Fibroblast of lung (primary cell): ENCODE results near the gene GFPT2. TPM values are rescaled to one million over a fixed set of nuclear protein-coding genes. Genes with fewer than 3 reads are reported as not detected.

Source experiments
- DNase-seq, 2 donors: peaks; one replicate each; pipeline versions ENCODE4 v3.0.0 to v3.0.0-alpha.2; 2010; ENCODE audit warnings: low read depth in 2 of 2
- H2AFZ ChIP-seq: 2 replicates; pipeline ENCODE4 v1.5.1; 2012; ENCODE audit warnings: low read length, control low read depth, inconsistent platforms
- H3K27ac ChIP-seq: 2 replicates; pipeline ENCODE4 v1.5.1; 2011; ENCODE audit warnings: low read length, control low read depth; ENCODE audit not compliant: insufficient read depth
- H3K27me3 ChIP-seq: 2 replicates; pipeline ENCODE4 v1.5.1; 2011; ENCODE audit warnings: mild to moderate bottlenecking, low read length; ENCODE audit not compliant: control insufficient read depth, insufficient read depth
- H3K36me3 ChIP-seq: 2 replicates; pipeline ENCODE4 v1.5.1; 2011; ENCODE audit warnings: low read length; ENCODE audit not compliant: control insufficient read depth, insufficient read depth
- H3K4me1 ChIP-seq: 2 replicates; pipeline ENCODE4 v1.5.1; 2011; ENCODE audit warnings: low read length; ENCODE audit not compliant: control insufficient read depth, insufficient read depth; ENCODE audit errors: extremely low read depth
- H3K4me2 ChIP-seq: 2 replicates; pipeline ENCODE4 v1.5.1; 2011; ENCODE audit warnings: low read length, control low read depth; ENCODE audit not compliant: insufficient read depth; ENCODE audit errors: extremely low read depth
- H3K4me3 ChIP-seq, 4 experiments: fragments of 200-600 bp in 1 of 4; sonication (generic) in 1 of 4; replicated peaks in 1 of 4; 2 replicates each; pipeline ENCODE4 v1.5.1; 2011 to 2016; ENCODE audit warnings: low read length in 4 of 4, low read depth in 3 of 4, mild to moderate bottlenecking in 3 of 4, control low read depth in 2 of 4, inconsistent platforms in 1 of 4, mixed read lengths in 1 of 4; ENCODE audit not compliant: insufficient read depth in 1 of 4; ENCODE audit errors: control extremely low read depth in 1 of 4
- H3K79me2 ChIP-seq: 2 replicates; pipeline ENCODE4 v1.5.1; 2012; ENCODE audit warnings: mild to moderate bottlenecking, low read length, inconsistent platforms; ENCODE audit not compliant: control insufficient read depth, insufficient read depth
- H3K9ac ChIP-seq: 2 replicates; pipeline ENCODE4 v1.5.1; 2011; ENCODE audit warnings: mild to moderate bottlenecking, low read length, control low read depth; ENCODE audit not compliant: insufficient read depth
- H3K9me3 ChIP-seq: 2 replicates; pipeline ENCODE4 v1.5.1; 2012; ENCODE audit warnings: low read depth, low read length; ENCODE audit not compliant: control insufficient read depth, insufficient read depth
- H4K20me1 ChIP-seq: 2 replicates; pipeline ENCODE4 v1.5.1; 2011; ENCODE audit warnings: low read length; ENCODE audit not compliant: control insufficient read depth, insufficient read depth; ENCODE audit errors: extremely low read depth
- EZH2 ChIP-seq: IDR thresholded peaks from 2 replicates; pipeline ENCODE4 v1.5.1; 2012; ENCODE audit warnings: low read length, control low read depth, mild to moderate bottlenecking; ENCODE audit errors: missing control alignments
- polyA plus RNA-seq, 2 donors: library from polyadenylated mRNA; depleted of rRNA in 1 of 2; stranded (reverse) in 1 of 2; unstranded in 1 of 2; fragments of >200 nt; gene quantifications; 2 replicates each; pipeline ENCODE4 v1.2.1, GENCODE V29; 2011 to 2012; ENCODE audit warnings: missing spikeins in 1 of 2
- total RNA-seq: library from RNA; depleted of rRNA; stranded (reverse); fragments of >200 nt; gene quantifications from 2 replicates; pipeline ENCODE4 v1.2.1, GENCODE V29; 2014
- TF ChIP-seq, protein P1 (sequence below), 2 donors: IDR thresholded peaks in 1 of 2; conservative IDR thresholded peaks in 1 of 2; 1 replicate in 1 of 2; 2 replicates in 1 of 2; pipeline ENCODE4 v1.5.1; 2011 to 2012; ENCODE audit warnings: low read length in 2 of 2, control low read depth in 1 of 2, inconsistent platforms in 1 of 2, low read depth in 1 of 2, mild to moderate bottlenecking in 1 of 2

GFPT2 gene
- total and polyA plus RNA-seq, 2 donors (not counting 1 experiment from before 2014, with no cell fraction given) = 6.1 to 19.3 TPM

DNA sequence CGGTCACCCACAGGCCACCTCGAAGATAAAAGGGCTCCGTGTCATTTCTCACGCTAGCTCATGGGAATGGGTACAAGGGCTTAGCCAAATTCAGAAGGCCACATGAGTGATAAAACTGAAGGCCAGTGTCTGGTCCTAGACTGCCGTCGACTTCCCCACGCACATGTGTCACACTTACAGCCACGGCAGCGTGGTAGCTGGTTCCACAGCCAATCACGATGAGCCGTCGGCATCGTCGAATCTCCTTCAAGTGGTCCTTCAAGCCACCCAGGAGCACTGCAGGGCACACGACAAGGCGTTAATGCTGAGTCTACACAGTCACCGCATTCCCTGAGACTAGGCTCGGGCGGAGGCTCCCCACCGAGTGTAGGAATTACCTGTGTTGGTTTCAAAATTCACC lies 36.5 kb downstream of the GFPT2 start:
- Histone ChIP-seq H3K27me3 (no peaks in the 10 kb centered on the region), H3K4me1 (no peaks in the 10 kb centered on the region), H4K20me1 (no peaks in the 10 kb centered on the region), H3K9me3 (no peaks in the 10 kb centered on the region), H3K79me2 (no peaks in the 10 kb centered on the region), H3K36me3 (no peaks in the 10 kb centered on the region), H3K9ac (no peak overlapping the region), H3K4me3 (no peak overlapping the region), H2AFZ (no peak overlapping the region), H3K4me2 (no peak overlapping the region), H3K27ac (no peak overlapping the region)
- TF ChIP-seq EZH2 = no peak
- TF ChIP-seq, protein P1, sequence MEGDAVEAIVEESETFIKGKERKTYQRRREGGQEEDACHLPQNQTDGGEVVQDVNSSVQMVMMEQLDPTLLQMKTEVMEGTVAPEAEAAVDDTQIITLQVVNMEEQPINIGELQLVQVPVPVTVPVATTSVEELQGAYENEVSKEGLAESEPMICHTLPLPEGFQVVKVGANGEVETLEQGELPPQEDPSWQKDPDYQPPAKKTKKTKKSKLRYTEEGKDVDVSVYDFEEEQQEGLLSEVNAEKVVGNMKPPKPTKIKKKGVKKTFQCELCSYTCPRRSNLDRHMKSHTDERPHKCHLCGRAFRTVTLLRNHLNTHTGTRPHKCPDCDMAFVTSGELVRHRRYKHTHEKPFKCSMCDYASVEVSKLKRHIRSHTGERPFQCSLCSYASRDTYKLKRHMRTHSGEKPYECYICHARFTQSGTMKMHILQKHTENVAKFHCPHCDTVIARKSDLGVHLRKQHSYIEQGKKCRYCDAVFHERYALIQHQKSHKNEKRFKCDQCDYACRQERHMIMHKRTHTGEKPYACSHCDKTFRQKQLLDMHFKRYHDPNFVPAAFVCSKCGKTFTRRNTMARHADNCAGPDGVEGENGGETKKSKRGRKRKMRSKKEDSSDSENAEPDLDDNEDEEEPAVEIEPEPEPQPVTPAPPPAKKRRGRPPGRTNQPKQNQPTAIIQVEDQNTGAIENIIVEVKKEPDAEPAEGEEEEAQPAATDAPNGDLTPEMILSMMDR (conservative IDR thresholded peaks at IDR 0.05 in 1 of 2, IDR thresholded peaks at IDR 0.05 in 1 of 2; ENCODE audit: low read depth in 1 of 2, low read length in 2 of 2) = no peak
- no peak for DNase-seq

DNA sequence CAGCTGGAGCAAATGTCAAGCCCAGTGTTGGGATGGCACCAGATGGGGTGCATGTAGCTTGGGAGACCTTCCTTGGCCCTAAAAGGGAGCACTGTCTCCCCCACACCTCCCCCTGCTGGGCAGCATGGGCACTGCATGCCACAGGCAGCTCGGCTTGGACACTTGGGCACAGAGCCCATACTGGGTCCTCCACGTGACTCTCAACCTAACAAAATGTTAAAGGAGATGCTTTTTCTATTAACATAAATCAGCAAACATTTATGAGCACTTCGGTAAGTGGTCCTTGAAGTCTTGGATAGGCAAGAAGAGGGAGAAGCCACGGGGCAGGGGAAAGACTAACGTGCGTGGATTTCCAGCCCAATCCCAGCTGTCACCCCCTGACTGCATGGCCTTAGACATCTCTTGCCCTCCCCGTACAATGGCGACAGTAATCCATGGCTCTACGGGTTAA lies 37.3 kb downstream of the GFPT2 start:
- Histone ChIP-seq H3K4me1 (no peaks in the 10 kb centered on the region), H2AFZ (no peak overlapping the region), H3K9ac (no peak overlapping the region), H3K27ac (no peak overlapping the region), H3K27me3 (no peaks in the 10 kb centered on the region), H3K79me2 (no peaks in the 10 kb centered on the region), H3K4me2 (no peak overlapping the region), H3K36me3 (no peaks in the 10 kb centered on the region), H3K4me3 (no peak overlapping the region), H4K20me1 (no peaks in the 10 kb centered on the region), H3K9me3 (no peaks in the 10 kb centered on the region)
- TF ChIP-seq, protein P1 (conservative IDR thresholded peaks at IDR 0.05 in 1 of 2, IDR thresholded peaks at IDR 0.05 in 1 of 2; ENCODE audit: low read depth in 1 of 2, low read length in 2 of 2) = peak; percentile 91 to 100
- TF ChIP-seq EZH2 = no peak
- DNase-seq = peak; percentile 25 to 61

DNA sequence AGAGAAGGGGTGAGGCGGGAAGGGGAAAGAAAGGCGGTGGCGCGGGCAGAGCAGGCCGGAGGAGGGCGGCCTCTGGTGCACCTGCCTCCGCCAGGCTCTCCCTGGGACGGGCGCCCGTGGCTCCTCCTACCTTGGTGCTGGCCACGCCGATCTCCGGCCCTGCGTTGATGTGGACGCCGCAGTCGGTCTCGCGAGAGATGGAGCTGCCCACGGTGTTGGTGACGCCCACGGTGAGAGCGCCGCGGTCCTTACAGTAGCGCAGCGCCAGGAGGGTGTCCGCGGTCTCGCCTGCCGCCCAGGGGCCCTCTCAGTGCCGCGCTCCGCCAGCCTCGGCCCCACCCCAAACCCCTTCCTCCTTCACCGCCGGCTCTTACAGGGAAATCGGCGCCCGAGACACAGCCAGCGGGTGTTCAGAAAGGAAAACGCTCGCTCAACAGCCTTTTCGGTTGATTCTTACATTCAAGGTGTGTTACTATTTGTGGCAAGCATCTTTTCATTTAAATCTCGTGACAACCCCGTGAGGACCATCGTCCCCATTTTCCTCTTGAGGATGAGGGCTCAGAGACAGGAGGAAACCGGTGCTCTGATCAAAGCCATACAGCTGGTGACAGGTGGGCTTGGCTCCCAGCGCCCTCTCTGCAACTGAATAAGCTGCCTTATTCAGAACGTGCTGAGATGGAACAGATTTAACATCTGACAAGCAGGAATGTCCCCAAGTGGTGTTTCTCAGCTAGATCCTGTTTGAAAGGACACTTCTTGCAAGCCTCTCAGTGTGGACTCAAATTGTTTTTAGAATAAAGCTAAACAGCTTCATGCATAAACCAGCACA lies 39.2 kb downstream of the GFPT2 start:
- peak in 1 of 2 donors; percentile 50 for DNase-seq
- Histone ChIP-seq H3K4me1 (no peaks in the 10 kb centered on the region), H3K4me2 (no peak overlapping the region), H4K20me1 (no peaks in the 10 kb centered on the region), H3K9me3 (no peaks in the 10 kb centered on the region), H3K36me3 (no peaks in the 10 kb centered on the region), H3K79me2 (no peaks in the 10 kb centered on the region), H3K27me3 (no peaks in the 10 kb centered on the region), H3K4me3 (peak overlapping the region in 1 of 4 experiments; percentile 26), H3K9ac (no peak overlapping the region), H3K27ac (no peak overlapping the region), H2AFZ (no peak overlapping the region)
- TF ChIP-seq EZH2 = no peak
- TF ChIP-seq, protein P1 (conservative IDR thresholded peaks at IDR 0.05 in 1 of 2, IDR thresholded peaks at IDR 0.05 in 1 of 2; ENCODE audit: low read depth in 1 of 2, low read length in 2 of 2) = no peak
